ENCODE data around the gene CDPF1.

The CDPF1 gene

GRCh38 chr22:46280063-46280817, 30.1 kb upstream of the CDPF1 start:
- DNase-seq (ENCODE audit: low read depth, low spot score): no peak
- no peak for TF ChIP-seq YY1 (IDR thresholded peaks at IDR 0.05; ENCODE audit: insufficient read depth, insufficient read length)
- no peak for TF ChIP-seq SUZ12 (IDR thresholded peaks at IDR 0.05; ENCODE audit: extremely low read depth, insufficient read depth, insufficient read length)
- TF ChIP-seq ZNF274 (IDR thresholded peaks at IDR 0.05; ENCODE audit: low read depth, low read length): no peak
- Histone ChIP-seq H3K27me3 (ENCODE audit: insufficient read depth, insufficient read length) (no peaks in the 10 kb centered on the region), H3K4me1 (ENCODE audit: insufficient read depth, insufficient read length) (no peaks in the 10 kb centered on the region), H3K9ac (ENCODE audit: insufficient read length, low read depth) (no peak overlapping the region), H3K4me3 (ENCODE audit: insufficient read length, low read depth) (no peak overlapping the region), H3K36me3 (ENCODE audit: insufficient read depth, insufficient read length, low read length) (peaks cover 81% of the 10 kb centered on the region), H3K9me3 (ENCODE audit: insufficient read depth, low read length) (peaks cover 6% of the 10 kb centered on the region; the same call in 1 of the 2 replicates)

GRCh38 chr22:46278656-46279645, 28.9 kb upstream of the CDPF1 start:
- no peak overlapping the region for H3K4me3 ChIP-seq (ENCODE audit: insufficient read length, low read depth)
- peaks cover 8% of the 10 kb centered on the region; the same call in 1 of the 2 replicates for H3K9me3 ChIP-seq (ENCODE audit: insufficient read depth, low read length)
- peaks cover 77% of the 10 kb centered on the region for H3K36me3 ChIP-seq (ENCODE audit: insufficient read depth, insufficient read length, low read length)
- no peaks in the 10 kb centered on the region for H3K4me1 ChIP-seq (ENCODE audit: insufficient read depth, insufficient read length)
- TF ChIP-seq ZNF274 (IDR thresholded peaks at IDR 0.05; ENCODE audit: low read depth, low read length) (no peak), SUZ12 (IDR thresholded peaks at IDR 0.05; ENCODE audit: extremely low read depth, insufficient read depth, insufficient read length) (no peak), YY1 (IDR thresholded peaks at IDR 0.05; ENCODE audit: insufficient read depth, insufficient read length) (no peak)
- no peak overlapping the region for H3K9ac ChIP-seq (ENCODE audit: insufficient read length, low read depth)
- no peaks in the 10 kb centered on the region for H3K27me3 ChIP-seq (ENCODE audit: insufficient read depth, insufficient read length)
- no peak for DNase-seq (ENCODE audit: low read depth, low spot score)

GRCh38 chr22:46276563-46276962, 26.5 kb upstream of the CDPF1 start:
- no peaks in the 10 kb centered on the region for H3K27me3 ChIP-seq (ENCODE audit: insufficient read depth, insufficient read length)
- H3K4me3 ChIP-seq (ENCODE audit: insufficient read length, low read depth): no peak overlapping the region
- DNase-seq (ENCODE audit: low read depth, low spot score): no peak
- peaks cover 81% of the 10 kb centered on the region for H3K36me3 ChIP-seq (ENCODE audit: insufficient read depth, insufficient read length, low read length)
- H3K9ac ChIP-seq (ENCODE audit: insufficient read length, low read depth): no peak overlapping the region
- peaks cover 8% of the 10 kb centered on the region; the same call in 1 of the 2 replicates for H3K9me3 ChIP-seq (ENCODE audit: insufficient read depth, low read length)
- TF ChIP-seq ZNF274 (IDR thresholded peaks at IDR 0.05; ENCODE audit: low read depth, low read length) (no peak), YY1 (IDR thresholded peaks at IDR 0.05; ENCODE audit: insufficient read depth, insufficient read length) (no peak), SUZ12 (IDR thresholded peaks at IDR 0.05; ENCODE audit: extremely low read depth, insufficient read depth, insufficient read length) (no peak)
- H3K4me1 ChIP-seq (ENCODE audit: insufficient read depth, insufficient read length): no peaks in the 10 kb centered on the region

- Histone ChIP-seq H3K9me3 (ENCODE audit: insufficient read depth, low read length) (peaks cover 8% of the 10 kb centered on the region; the same call in 1 of the 2 replicates), H3K9ac (ENCODE audit: insufficient read length, low read depth) (no peak overlapping the region), H3K36me3 (ENCODE audit: insufficient read depth, insufficient read length, low read length) (peaks cover 73% of the 10 kb centered on the region), H3K4me1 (ENCODE audit: insufficient read depth, insufficient read length) (no peaks in the 10 kb centered on the region), H3K27me3 (ENCODE audit: insufficient read depth, insufficient read length) (no peaks in the 10 kb centered on the region), H3K4me3 (ENCODE audit: insufficient read length, low read depth) (no peak overlapping the region)
- TF ChIP-seq ZNF274 (IDR thresholded peaks at IDR 0.05; ENCODE audit: low read depth, low read length): no peak
- TF ChIP-seq YY1 (IDR thresholded peaks at IDR 0.05; ENCODE audit: insufficient read depth, insufficient read length): no peak
- TF ChIP-seq SUZ12 (IDR thresholded peaks at IDR 0.05; ENCODE audit: extremely low read depth, insufficient read depth, insufficient read length): no peak
- DNase-seq (ENCODE audit: low read depth, low spot score): no peak
These were observed 25.5 kb upstream of the CDPF1 start for GRCh38 chr22:46275455-46276122.

- no peak overlapping the region for H3K4me3 ChIP-seq (ENCODE audit: insufficient read length, low read depth)
- peaks cover 68% of the 10 kb centered on the region for H3K36me3 ChIP-seq (ENCODE audit: insufficient read depth, insufficient read length, low read length)
- peaks cover 8% of the 10 kb centered on the region; the same call in 1 of the 2 replicates for H3K9me3 ChIP-seq (ENCODE audit: insufficient read depth, low read length)
- DNase-seq (ENCODE audit: low read depth, low spot score): no peak
- no peak overlapping the region for H3K9ac ChIP-seq (ENCODE audit: insufficient read length, low read depth)
- no peaks in the 10 kb centered on the region for H3K27me3 ChIP-seq (ENCODE audit: insufficient read depth, insufficient read length)
- no peaks in the 10 kb centered on the region for H3K4me1 ChIP-seq (ENCODE audit: insufficient read depth, insufficient read length)
- TF ChIP-seq ZNF274 (IDR thresholded peaks at IDR 0.05; ENCODE audit: low read depth, low read length): no peak
- no peak for TF ChIP-seq SUZ12 (IDR thresholded peaks at IDR 0.05; ENCODE audit: extremely low read depth, insufficient read depth, insufficient read length)
- TF ChIP-seq YY1 (IDR thresholded peaks at IDR 0.05; ENCODE audit: insufficient read depth, insufficient read length): no peak
These were observed 24.3 kb upstream of the CDPF1 start for GRCh38 chr22:46274381-46274780.

- H3K9me3 ChIP-seq (ENCODE audit: insufficient read depth, low read length): peaks cover 8% of the 10 kb centered on the region; the same call in 1 of the 2 replicates
- DNase-seq (ENCODE audit: low read depth, low spot score): no peak
- H3K27me3 ChIP-seq (ENCODE audit: insufficient read depth, insufficient read length): no peaks in the 10 kb centered on the region
- H3K9ac ChIP-seq (ENCODE audit: insufficient read length, low read depth): no peak overlapping the region
- no peak overlapping the region for H3K4me3 ChIP-seq (ENCODE audit: insufficient read length, low read depth)
- no peak for TF ChIP-seq SUZ12 (IDR thresholded peaks at IDR 0.05; ENCODE audit: extremely low read depth, insufficient read depth, insufficient read length)
- TF ChIP-seq YY1 (IDR thresholded peaks at IDR 0.05; ENCODE audit: insufficient read depth, insufficient read length): no peak
- TF ChIP-seq ZNF274 (IDR thresholded peaks at IDR 0.05; ENCODE audit: low read depth, low read length): no peak
- H3K36me3 ChIP-seq (ENCODE audit: insufficient read depth, insufficient read length, low read length): peaks cover 62% of the 10 kb centered on the region
- H3K4me1 ChIP-seq (ENCODE audit: insufficient read depth, insufficient read length): no peaks in the 10 kb centered on the region
These were observed 23.5 kb upstream of the CDPF1 start for GRCh38 chr22:46273432-46274148.
